GM21717 (cell line): ENCODE data around the gene SIGLEC9.

Experiments
- ATAC-seq: cut with Tn5 transposase; IDR thresholded peaks from one replicate; pipeline ENCODE4 v1.9.1; 2021; ENCODE audit warnings: mild to moderate bottlenecking, moderate library complexity; ENCODE audit not compliant: unreplicated experiment

SIGLEC9 gene

GRCh38 chr19:51124729-51125128, at the start of gene SIGLEC9:
Gene SIGLEC9 (plus strand): TSS chr19:51124906. CDS start chr19:51124975, 69 bp downstream.
- ATAC-seq: no peak

DNA sequence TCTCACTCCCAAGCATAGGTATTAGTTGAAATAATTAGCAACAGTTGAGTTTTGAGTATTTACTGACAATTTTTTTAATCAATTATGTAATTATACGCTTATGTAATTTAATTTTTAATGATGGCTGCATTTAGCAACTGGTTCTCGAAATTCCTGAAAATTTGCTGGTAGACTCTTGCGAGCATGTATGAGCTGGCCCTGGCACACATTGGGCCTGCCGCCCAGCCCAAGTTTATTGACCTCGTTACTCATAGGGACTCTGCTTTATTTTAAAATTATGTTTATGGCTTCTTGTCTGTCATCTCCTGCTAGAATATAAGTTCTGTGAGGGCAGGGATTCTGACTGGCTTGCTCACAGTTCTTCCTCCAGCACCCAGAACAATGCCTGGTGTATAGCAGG, 48.7 kb upstream of the SIGLEC9 start:
- ATAC-seq: no peak

- no peak for ATAC-seq
Observed at GRCh38 chr19:51076631-51077213, 48.0 kb upstream of the SIGLEC9 start.

DNA sequence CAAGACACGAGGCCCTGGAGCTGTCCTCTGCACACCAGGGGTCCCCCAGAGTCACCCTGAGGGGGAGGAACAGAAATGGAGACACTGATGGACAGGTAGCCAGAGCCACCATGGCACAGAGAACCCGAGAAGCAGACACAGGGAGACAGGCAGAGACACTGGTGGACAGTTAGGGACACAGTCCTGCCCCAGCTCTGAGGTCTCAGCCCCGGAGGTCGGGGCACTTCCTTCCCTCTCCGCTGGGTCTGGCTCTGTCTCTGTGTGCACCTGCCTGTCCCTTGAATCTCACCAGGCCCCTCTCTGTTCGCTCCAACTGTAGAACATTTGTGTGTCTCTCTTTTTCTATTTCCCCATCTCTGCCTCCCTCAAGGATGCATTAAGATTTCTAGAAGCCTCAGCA, 46.6 kb upstream of the SIGLEC9 start:
- ATAC-seq: no peak

DNA sequence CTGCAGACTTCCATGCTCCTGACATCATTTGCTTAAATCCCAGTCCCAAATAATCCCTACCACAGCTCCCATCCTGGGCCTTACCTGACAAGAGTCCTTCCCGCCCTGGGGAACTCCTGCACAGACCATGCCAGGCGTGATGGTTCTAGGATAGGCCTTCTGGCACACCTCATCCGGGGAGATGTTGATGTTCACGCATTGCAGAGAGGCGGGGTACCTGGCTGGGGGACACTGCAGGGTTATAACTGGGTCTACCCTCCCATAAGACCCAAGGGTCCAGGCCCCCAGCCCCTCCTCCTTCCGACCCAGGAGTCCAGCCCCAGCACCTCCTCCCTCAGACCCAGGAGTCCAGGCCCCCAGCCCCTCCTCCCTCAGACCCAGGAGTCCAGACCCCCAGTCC, 46.0 kb upstream of the SIGLEC9 start:
- no peak for ATAC-seq

- ATAC-seq: no peak
Observed at GRCh38 chr19:51079481-51080110, 45.1 kb upstream of the SIGLEC9 start.

DNA sequence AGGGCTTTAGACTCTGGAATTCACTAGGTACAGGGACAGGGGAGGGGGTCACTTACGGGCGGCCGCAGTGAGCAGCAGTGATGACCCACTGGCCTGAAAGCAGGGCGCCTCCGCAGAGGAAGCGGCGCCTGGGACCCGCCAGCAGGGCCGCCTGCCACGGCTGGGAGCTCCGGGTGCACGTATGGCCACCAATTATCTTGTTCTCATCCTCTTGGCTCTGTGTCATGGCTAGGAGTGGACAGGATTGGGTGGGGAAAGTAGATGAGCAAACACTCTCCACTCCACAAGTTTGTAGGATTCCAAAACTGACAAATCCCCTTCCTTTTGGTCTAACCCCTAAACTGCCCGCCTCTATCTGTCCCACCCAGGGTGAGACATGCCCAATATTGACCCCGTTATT, 43.2 kb upstream of the SIGLEC9 start:
- ATAC-seq: no peak

GRCh38 chr19:51082611-51083010, 42.1 kb upstream of the SIGLEC9 start, which contains the start of gene KLK14:
Gene KLK14 (minus strand): TSS chr19:51082887. CDS start chr19:51082614, 273 bp downstream.
- ATAC-seq: no peak

GRCh38 chr19:51083181-51083580, 41.5 kb upstream of the SIGLEC9 start:
- no peak for ATAC-seq

DNA sequence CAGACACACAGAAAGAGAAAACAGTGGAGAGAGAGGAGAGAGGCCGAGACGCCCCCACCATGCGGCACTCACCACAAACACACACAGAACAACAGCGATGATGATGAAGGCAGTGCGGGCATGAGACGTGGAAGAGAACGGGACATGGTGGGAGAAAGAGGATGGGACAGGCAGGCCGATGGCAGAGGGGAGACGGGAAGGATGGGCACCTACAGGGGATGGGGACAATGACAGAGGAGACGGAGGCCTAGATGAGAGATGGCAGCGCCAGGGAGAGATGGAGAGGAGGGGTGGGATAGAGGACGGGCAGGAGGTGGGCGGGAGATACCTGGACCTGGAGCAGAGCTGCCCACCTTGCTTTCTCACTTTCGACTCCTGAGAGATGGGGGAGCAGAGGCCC, 40.9 kb upstream of the SIGLEC9 start:
- no peak for ATAC-seq

DNA sequence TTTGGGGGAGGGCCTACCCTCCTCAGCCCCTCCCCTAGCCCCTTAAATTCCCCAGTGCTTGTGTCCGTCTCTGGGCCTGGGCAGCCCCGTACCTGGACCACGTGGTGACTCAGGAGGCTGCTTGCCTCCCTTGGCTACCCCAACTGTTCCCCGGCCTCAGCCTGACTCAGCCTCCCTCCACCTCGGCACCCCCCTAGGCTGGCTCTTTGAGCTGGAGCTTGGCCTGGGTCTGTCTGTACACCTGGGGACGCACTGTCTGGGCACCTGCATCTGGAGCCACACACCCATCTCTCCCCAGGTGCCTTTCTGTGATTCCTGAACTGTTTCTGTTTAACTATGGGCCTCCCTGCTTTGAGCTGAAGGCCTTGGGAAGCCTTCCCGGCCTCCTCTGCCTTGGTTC, 40.2 kb upstream of the SIGLEC9 start:
- ATAC-seq: no peak

- no peak for ATAC-seq
Observed at GRCh38 chr19:51086153-51086850, 38.4 kb upstream of the SIGLEC9 start.

GRCh38 chr19:51089786-51090185, 34.9 kb upstream of the SIGLEC9 start:
- ATAC-seq: no peak

- ATAC-seq: no peak
Observed at GRCh38 chr19:51090471-51090870, 34.2 kb upstream of the SIGLEC9 start.

DNA sequence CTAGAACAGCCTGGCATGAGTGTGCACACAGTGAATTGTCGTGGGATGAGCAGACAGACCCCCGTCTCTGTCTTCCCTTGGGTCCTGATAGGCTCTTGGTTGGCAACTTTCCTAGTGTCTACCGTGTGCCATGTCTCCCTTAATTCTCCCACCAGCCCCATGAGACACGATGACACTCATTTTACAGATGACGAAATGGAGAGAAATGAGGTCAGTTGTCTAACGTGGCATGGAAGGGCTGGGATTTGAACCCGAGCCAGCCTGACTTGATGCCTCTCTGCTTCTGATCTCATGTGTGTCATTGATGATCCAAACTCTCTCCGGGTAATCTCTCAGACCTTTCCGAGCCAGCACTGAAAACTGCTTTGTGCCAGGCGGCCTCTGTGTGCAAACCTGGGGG, 33.6 kb upstream of the SIGLEC9 start:
- no peak for ATAC-seq

GRCh38 chr19:51091895-51092873, 32.5 kb upstream of the SIGLEC9 start:
- no peak for ATAC-seq

- no peak for ATAC-seq
Observed at GRCh38 chr19:51093101-51093500, 31.6 kb upstream of the SIGLEC9 start.

GRCh38 chr19:51093510-51094345, 31.0 kb upstream of the SIGLEC9 start:
- no peak for ATAC-seq

GRCh38 chr19:51094696-51095279, 29.9 kb upstream of the SIGLEC9 start:
- no peak for ATAC-seq
